HCEC 1CT (cell line): ENCODE results near the gene TEAD4.

Source experiments
- DNase-seq: peaks from one replicate; pipeline ENCODE4 v3.0.0-alpha.2; 2017

TEAD4 gene

DNA sequence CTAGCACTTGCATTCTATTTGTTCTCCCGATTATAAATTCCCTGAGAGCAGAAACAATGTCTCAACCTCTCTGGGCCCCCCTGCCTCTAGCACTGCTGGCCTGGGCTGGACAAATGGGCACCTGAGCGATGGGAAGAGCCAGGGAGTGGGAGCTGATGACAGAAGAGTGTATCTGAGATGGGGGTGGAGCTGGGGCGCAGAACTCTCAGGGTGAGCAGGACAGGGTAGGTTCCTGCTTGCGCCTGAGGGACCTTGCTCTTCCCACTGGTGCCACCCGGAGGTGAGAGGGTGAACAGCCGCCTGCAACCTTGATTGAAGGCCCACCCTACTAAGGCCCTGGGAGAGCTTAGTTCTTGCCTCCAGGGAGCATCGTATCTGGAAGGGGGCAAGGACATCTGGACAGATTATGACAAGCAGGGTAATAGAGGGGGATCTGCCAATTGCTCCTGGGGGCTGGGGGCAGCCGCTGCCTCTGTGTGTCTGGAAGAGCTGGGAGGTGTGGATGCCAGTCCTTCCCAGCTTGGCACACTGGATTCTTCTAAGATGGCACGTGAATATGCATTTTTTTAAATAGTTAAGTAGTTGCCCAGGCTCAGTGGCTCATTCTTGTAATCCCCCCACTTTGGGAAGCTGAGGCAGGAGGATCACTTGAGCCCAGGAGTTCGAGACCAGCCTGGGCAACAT lies 75.0 kb downstream of the TEAD4 start:
- peak; percentile 52 for DNase-seq

DNA sequence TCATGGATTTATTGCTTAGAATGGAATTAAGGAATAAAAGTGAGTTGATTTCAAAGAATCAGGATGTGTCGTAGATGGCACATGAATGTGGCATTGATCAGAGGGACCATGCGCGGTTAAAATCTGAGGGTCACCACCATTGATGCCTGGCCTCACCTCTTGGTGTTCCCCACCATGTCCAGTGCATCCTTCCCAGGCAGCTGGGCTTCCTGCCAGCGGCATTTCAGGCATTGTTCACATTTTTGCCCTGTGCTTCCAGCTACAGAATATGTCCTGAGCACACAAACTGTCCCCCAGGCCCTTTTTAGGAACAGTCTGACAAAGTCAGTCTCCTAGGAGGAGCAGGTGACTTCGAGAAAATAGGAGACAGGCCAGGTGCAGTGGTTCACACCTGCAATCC lies 76.0 kb downstream of the TEAD4 start:
- no peak for DNase-seq

DNA sequence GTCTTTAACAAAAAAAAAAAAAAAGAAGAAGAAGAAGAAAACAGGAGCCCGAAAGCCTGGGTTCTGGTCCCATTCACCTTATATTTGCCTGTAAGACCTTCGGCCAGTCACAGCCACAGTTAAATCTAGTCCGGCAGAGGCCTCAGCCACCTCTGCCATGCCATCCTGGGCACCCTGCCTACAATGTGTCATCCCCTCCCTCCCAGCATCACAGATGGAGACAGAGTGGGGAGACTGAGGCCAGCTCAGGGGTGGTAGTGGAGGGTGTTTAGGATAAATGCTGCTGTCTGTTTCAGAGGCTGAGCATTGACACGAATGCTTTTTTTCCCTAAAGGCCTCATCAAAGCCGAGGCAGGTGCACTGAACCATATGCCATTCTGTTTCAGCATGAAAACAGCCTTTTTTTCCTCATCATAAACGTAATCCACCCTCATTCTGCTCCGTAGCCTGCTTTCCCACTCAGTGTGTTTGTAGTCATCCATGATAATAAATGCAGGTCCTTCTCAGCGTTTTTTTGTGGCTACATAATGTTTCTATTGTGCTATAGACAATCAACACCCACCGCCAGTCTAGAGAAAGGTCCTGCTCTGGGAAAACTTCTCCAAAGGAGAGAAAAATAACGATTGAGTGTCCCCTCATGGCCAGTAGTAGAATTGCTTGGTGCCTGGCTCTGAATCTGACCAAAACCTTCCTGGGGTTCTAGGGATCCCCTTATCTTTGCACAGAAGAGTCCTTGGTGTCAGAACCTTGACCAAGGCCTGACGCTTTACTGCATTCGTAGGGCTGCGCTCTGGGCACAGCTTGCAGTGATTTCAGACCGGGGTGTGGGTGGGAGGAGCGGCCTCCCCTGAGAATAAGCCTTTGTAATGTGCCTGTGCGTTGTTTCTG lies 76.9 kb downstream of the TEAD4 start:
- DNase-seq, result peak; percentile 13

DNA sequence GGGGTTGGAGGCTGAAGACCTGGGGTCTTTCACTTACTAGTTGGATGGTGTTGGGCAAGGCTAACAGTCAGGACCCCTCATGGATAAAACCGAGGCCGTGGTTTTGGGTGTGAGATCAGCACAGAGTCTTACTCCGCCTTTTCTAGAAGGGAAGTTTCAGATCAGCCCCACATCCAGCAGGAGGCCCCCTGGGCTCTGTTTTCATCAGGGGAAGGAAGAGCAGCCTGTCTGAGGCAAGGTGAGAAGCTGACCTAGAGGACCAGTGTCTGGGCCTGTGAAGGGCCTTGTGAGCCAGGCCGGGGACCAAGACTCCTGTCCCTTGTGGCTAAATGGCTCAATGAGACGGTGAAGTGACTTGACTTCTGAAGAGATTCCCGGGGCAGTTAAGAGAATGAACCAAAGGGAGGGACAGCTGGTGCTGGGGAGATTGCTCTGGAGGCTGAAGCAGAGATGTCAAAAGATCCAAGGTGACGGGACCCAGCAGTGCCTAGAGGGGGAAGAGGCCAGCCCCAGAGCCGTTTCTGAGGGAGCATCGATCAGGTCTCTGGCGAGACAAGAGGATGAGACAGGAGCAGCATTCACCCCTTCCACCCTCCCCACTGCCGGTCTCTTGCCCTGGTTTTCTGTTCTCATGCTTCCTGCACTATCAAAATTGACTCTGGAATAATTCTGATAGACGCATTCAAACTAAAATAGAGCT lies 77.9 kb downstream of the TEAD4 start:
- DNase-seq, result no peak

DNA sequence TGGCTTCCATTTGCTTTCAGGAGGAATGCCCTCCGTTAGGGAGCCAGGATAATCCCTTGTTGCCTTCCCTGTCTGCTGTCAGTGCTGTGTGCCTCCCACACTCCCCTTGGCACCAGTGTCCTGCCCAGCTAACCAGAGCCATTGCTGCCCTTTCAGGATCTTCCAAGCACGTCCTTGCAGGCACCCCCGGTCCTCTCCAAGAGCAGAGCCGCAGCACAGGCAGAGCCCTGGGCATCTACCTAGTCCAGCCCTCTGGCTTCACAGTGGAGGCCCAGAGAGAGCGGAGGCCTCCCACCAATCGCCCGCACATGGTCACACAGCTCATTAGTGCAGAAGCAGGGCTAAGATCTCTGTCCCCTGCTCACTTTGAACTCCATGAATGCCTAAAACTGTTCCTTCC lies 79.0 kb downstream of the TEAD4 start:
- no peak for DNase-seq

DNA sequence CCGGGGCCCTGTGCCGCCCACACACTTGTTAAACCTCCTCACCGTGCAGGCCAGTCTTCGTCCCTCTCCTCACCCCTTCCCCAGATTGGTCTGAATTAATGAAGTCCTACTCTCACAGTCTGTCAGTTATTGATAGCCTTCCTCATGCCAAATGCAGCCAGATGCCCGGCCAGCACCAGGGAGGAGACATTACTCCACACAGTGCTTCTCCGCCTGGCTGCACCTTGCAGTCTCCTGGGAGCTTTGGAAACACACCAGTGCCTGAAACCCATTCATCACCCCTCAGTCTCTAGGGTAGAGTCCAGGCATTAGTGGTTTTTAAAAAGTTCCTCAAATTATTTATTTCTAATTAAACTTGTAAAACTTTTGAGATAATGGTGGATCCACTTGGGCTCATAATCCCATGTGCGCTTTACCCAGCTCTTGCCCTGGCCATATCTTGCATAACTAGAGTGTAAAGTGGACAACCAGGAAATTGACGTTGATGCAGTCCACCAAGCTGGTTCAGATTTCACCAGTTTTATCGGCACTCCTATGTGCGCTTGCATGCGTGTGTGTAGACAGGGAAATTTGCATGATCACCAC lies 79.8 kb downstream of the TEAD4 start:
- DNase-seq, result no peak

DNA sequence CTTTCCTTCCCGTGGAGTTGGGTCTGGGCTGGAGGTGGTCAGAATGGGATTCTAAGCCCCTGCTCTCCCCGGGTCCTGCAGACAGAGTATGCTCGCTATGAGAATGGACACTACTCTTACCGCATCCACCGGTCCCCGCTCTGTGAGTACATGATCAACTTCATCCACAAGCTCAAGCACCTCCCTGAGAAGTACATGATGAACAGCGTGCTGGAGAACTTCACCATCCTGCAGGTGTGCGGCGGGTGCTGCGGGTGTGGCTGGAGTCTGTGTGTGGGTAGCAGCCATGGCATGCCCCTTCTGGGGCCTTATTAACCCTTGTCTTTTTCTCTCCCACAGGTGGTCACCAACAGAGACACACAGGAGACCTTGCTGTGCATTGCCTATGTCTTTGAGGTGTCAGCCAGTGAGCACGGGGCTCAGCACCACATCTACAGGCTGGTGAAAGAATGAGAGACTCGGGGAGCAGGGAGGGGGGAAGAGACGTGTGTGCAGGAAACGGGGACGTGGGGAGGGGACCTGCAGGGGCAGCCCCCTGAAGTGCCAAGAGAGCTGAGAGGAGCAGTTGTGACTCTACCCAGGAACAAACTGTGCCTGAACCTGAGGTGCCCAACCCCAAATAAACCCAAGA lies 80.9 kb downstream of the TEAD4 start:
- no peak for DNase-seq

DNA sequence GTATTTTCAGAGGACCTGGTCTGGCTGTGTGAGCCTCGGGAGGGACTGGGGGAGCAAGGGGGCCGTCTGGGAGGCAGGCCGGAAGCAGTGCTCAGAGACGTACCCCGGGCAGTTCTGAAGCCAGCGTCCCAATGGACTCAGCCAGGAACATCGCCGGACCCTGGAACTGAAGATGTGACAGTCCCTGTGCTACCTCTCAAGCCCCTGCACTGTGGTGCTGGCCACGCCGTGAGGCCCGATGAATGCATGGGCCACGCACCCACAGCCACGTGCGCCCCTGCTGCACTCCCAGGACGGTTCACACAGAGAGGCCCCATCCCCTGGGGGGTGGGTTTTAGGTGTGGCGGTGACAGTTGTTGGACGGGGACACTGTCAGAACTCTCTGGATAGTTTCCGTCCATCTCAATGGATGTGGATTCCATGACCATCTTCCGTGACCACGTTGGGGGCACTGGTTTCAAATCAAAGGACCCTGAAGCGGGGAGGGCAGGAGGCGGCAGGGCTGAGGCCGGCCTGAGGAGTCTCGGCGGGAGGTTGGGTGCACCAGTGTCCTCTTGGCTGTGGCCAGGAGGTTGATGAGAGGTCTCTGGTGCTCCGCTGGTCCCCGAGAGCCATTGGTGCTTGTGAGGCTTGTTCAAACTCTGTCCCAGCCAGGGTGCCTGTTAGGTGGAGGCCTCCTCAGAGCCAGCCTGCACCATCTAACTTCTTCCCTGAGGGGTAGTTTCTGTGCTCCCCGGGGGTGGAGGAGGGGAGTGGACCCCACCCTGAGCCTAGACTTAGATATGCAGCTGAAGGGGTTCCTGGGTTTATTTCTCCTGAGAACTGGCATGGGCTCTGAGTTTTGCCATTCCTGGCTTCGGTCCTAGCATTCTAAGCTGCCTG lies 81.7 kb downstream of the TEAD4 start:
- no peak for DNase-seq

DNA sequence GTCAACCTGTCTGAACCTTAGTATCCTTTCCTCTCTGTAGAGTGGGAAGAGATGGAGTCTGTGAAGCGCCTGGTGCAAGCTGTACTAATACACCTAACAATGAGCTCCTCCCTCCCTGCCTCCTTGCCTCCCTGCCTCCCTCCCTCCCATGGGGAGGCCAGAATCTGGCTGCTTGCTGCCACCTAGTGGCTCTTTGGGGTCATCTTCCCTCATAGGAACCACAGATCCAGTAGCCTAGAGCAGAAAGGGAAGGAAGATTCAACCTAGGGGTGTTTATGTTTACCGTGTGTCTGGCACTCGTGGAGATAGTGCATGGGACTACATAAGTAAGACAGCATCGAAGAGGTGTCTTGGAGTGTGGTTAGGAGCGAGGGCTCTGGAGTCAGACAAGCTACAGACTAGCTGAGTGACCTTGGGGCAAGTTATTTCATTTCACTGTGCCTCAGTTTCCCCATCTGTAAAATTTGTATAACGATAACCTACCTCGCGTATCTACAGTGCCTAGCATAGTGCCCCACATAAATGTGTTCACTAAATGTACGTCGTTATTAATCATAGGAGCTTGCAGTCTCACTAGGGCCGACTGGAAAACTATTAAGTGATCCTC lies 82.5 kb downstream of the TEAD4 start:
- peak; percentile 59 for DNase-seq

DNA sequence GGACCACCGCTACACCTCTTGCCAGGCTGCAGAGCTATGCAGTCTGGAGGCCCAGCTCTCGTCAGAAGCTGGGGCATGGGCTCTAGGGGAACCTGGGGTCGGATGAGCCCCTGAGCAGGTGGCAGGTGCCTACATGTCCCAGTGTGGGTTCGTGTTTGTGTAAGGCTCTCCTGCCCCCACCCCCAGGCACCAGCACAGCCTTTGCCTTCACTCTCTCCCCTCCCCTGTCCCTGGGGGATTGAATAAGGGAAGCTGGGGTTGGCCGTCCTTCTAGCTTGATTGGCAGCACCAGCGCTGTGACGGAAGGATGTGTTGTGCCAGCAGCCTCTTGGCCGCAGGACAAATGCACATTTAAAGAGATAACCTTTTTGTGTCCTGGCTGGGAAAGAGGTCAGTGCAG lies 83.2 kb downstream of the TEAD4 start:
- no peak for DNase-seq

DNA sequence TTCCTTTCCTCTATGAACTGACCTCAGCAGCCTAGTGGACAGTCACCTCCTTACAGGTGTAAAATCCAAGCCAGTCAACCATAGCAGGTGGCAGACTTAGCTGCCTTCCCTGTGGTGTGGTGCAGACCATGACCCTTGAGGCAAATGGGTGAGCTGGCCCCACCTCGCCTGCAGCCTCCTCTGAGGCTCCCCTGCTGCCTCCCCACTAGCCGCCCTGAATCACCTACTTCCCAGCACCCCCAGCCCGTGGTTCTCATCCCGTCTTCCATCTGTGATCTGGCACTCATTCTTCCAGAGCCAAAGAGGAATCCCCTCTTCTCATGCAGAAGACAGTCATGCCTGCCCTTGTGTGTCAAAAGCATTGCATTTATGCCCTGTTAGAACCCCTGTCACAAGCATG lies 83.6 kb downstream of the TEAD4 start:
- no peak for DNase-seq

DNA sequence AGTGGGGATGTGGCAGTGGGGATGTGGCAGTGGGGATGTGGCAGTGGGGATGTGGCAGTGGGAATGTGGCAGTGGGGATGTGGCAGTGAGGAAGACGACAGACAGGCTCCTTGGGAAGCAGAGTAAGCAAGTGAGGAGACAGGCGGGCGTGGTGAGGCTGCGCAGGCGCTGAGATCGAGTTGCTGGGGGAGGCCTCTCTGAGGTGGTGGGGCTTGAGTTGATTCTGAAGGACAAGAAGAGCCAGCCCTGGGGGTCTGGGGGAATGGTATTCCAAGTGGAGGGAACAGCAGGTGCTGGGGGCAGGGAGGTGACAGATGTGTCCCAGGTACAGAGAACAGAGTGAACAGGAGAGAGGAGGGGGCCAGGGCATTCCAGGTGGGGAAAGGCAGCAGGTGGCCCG lies 84.2 kb downstream of the TEAD4 start:
- no peak for DNase-seq

DNA sequence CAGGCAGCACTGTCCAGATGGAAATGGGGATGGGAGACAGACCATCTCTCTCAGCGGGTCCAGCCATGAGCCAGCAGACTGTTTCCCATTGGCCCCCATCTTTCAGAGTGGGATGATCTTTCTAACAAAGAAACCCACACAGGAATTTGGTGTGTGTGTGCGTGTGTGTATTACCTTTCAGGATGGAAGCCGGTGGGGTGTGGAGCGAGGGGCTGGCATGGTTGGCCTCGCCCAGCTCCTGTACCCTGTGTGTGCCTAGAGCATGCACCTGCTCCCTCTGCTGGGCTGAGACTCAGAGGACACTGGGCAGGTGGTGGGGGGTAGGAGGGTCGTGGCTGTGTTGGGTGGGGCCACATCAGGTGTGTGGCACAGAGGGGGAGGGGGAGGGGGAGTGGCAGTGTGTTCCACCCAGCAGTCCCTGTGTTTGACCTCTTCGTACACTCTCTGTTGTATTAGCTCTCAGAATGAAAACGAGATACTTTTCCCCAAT lies 85.0 kb downstream of the TEAD4 start:
- DNase-seq, result no peak

DNA sequence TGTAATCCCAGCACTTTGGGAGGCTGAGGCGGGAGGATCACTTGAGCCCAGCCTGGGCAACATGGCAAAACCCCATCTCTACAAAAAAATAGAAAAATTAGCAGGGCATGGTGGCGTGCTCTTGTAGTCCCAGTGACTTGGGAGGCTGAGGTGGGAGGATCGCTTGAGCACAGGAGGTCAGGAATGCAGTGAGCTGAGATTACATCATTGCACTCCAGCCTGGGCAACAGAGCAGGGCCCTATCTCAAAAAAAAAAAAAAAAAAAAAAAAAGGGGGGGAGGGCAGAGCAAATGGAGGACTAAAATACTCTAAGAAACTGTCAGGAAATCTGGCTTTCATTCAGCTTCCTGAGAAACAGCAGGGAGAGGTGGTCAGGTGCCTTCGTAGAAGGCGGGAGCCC lies 86.3 kb downstream of the TEAD4 start:
- DNase-seq, result no peak

DNA sequence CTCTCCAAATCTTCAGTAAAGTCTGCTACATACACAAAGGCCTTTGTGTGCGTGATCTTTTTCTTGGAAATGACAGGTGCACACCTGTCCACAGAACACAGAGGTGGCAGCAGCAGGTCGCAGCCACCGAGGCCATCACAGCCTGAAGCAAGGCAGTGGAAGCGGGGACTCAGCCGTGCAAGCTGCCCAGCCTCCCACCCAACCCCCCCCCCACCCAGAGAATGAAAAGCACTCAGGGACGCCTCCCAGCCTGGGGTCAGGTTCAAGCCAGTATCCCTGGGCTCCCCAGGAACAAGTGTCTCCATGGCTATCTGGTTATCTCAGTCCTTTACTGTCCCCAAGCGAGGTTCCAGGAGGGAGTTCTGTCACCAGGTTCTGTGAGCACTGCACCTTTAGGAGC lies 86.8 kb downstream of the TEAD4 start:
- no peak for DNase-seq

DNA sequence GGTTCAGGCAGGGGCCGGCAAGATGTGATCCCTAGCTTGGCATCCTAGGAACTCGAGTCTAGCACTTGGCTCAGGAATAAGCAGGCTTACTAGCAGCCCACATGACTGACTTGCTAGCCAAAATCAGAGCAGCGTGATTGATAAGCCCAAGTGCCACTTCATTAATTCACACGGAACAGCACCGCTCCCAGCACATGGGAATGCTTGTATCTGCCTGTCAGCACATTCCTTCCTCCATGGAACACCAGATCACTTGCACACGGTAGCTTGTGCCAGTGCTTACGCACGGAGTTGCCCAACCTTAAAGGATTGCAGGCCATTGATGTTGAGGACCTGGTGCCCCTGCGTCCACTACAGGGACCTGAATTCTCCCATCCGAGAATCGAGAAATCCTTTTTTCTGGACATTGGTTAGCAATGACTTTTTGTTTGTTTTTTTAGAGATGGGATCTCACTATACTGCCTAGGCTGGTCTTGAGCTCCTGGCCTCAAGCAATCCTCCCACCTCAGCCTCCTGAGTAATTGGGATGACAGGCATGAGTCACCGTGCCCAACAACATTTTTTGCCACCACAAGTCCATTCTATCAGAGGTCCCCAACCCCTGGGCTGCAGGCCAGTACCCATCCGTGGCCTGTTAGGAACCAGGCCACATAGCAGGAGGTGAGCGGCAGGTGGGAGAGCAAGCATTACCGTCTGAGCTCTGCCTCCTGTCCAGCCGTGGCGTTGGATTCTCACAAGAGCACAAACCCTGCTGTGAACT lies 87.4 kb downstream of the TEAD4 start:
- no peak for DNase-seq

DNA sequence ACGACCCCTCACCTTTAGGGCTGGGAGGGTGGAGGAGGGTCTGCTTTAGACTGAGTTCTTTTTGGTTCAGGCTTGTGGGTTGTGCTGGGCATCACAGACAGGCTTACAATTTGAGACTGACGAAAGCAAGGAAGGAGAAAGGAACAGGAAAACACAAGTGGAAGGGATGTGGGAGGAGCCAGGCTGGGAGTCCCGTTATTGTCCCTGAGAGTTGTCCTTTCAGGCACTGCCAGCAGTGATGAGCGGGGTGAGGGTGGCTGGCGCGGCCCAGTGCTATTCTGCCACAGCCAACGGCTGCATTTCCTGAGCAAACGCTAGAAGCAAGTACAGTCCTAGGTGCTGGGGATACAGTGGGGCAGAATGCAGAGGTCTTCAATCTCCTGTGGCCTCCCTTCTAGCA lies 88.8 kb downstream of the TEAD4 start:
- no peak for DNase-seq

DNA sequence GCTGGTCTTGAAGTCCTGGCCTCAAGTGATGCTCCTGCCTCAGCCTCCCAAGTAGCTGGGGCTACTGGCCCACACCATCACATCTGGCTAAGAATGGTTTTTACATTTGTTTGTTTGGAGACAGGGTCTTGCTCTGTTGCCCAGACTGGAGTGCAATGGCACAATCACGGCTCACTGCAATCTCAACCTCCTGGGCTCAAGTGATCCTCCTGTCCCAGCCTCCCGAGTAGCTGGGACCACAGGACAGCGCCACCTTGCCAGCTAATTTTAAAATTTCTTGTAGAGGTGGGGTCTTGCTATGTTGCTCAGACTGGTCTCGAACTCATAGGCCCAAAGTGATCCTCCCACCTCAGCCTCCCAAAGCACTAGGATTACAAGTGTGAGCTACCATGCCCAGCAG lies 89.3 kb downstream of the TEAD4 start:
- no peak for DNase-seq

DNA sequence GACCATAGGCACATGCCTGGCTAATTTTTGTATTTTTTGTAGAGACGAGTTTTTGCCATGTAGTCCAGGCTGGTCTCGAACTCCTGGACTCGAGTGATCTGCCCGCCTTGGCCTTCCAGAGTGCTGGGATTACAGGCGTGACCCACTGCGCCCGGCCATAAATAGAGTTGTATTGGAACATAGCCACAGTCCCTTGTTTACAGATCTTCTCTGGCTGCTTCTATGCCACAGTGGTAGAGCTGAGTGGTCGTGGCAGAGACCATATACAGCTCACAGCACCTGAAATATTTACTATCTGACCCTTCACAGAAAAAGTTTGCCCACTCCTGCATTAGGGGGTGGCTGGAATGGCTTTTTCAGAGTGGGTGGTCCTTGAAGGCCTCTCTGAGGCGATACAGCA lies 90.0 kb downstream of the TEAD4 start:
- no peak for DNase-seq

DNA sequence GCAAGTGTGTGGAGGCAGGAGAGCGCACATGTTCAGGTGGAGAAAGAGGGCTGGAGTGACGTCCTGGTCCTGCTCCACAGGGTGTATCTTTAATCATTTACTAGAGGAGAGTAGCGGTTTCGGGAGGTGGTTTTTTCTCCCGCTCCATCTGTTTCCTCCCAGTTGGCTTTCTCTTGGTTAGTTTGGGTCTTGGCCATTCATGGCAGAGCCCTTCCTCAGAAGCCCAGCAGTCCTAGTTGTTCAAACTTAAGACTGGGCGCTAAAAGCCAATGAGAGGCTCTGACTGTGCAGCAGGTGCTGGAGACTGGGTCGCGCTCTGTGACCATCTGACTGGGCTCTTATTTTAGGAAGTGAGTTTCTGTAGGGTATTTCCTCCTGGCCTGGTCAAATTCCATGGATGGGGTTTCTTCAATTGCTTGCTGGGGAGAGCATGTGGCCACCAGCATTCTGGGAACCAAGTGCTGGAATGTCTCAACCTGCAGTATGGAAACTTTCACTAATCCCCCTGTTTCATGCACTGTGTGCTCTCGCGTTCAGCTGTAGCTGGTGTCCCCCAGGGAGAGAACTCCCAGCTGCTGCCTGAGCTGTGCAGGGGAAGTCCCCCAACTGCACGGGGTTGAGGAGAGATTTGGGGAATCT lies 90.5 kb downstream of the TEAD4 start:
- no peak for DNase-seq
